ENCODE results near the gene RUSC2. TPM values are rescaled to one million over a fixed set of nuclear protein-coding genes. Genes with fewer than 3 reads are reported as not detected.
"Not testable (repeated sequence)": the region's sequence is repeated elsewhere in the genome, so short reads cannot be mapped to it uniquely, and the experiment has no call there.

RUSC2 gene
- total RNA-seq, 1 donor from 2014 or later: 20.8 TPM

GRCh38 chr9:35488021-35488420 lies 1.9 kb upstream of the RUSC2 start:
- TF ChIP-seq, protein P1, sequence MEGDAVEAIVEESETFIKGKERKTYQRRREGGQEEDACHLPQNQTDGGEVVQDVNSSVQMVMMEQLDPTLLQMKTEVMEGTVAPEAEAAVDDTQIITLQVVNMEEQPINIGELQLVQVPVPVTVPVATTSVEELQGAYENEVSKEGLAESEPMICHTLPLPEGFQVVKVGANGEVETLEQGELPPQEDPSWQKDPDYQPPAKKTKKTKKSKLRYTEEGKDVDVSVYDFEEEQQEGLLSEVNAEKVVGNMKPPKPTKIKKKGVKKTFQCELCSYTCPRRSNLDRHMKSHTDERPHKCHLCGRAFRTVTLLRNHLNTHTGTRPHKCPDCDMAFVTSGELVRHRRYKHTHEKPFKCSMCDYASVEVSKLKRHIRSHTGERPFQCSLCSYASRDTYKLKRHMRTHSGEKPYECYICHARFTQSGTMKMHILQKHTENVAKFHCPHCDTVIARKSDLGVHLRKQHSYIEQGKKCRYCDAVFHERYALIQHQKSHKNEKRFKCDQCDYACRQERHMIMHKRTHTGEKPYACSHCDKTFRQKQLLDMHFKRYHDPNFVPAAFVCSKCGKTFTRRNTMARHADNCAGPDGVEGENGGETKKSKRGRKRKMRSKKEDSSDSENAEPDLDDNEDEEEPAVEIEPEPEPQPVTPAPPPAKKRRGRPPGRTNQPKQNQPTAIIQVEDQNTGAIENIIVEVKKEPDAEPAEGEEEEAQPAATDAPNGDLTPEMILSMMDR (IDR thresholded peaks at IDR 0.05; ENCODE audit: unreplicated experiment): no peak
- Mint-ChIP-seq H3K27ac (no peak overlapping the region), H3K4me3 (ENCODE audit: low read depth) (peak overlapping the region; percentile 37), H3K9me3 (ENCODE audit: low read depth) (no peaks in the 10 kb centered on the region), H3K36me3 (ENCODE audit: insufficient read depth) (peaks cover 2% of the 10 kb centered on the region), H3K4me1 (ENCODE audit: low read depth) (peaks cover 22% of the 10 kb centered on the region), H3K27me3 (no peaks in the 10 kb centered on the region)
- DNase-seq (ENCODE audit: low spot score, unreplicated experiment): no peak

GRCh38 chr9:35488566-35489312 lies 1.2 kb upstream of the RUSC2 start:
- Mint-ChIP-seq H3K36me3 (ENCODE audit: insufficient read depth) (peaks cover 4% of the 10 kb centered on the region), H3K9me3 (ENCODE audit: low read depth) (no peaks in the 10 kb centered on the region), H3K4me3 (ENCODE audit: low read depth) (peak overlapping the region; percentile 76), H3K4me1 (ENCODE audit: low read depth) (peaks cover 22% of the 10 kb centered on the region), H3K27ac (peak overlapping the region; percentile 89), H3K27me3 (no peaks in the 10 kb centered on the region)
- TF ChIP-seq, protein P1 (IDR thresholded peaks at IDR 0.05; ENCODE audit: unreplicated experiment): no peak
- DNase-seq (ENCODE audit: low spot score, unreplicated experiment): no peak

DNA sequence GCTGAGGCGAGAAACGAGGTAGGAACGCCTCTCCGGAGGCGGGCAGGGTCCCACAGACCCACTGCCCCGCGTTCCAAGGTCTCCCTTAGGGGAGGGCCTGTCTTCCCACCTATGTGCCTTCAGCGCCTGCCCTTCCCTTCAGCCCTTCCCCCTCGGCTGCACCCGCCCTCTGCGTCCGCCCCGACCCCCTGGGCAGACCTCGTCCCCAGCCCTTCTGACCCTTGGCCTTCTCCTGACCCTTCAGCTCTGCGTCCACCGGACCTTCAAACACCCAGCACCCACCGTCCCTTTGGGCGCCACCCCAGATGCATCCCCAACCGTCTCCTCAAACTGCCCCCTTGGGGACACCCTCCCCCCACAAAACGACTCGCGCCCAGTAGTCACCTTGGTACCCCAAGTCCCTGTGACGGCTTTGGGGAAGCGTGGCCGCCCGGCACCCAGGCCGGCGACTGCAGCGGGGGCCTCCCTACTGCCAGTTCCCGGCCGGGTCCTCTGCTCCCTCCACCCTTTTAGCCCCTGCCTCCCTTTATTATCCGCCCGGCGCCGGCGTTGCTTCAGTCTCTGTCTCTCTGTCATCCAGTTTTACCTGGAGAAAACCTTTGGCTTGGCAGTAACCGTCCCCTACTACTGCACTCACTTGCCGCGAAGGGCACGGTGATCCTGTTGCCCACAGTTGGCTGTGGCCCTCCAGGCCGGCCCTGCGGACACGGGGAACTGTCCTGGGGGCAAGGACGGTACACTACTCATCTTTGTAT lies 421 bp downstream of the RUSC2 start:
- peaks cover 2% of the 10 kb centered on the region for H3K9me3 Mint-ChIP-seq (ENCODE audit: low read depth)
- peak; percentile 14 for DNase-seq (ENCODE audit: low spot score, unreplicated experiment)
- TF ChIP-seq, protein P1 (IDR thresholded peaks at IDR 0.05; ENCODE audit: unreplicated experiment): no peak
- H3K27me3 Mint-ChIP-seq: no peaks in the 10 kb centered on the region
- peaks cover 22% of the 10 kb centered on the region for H3K4me1 Mint-ChIP-seq (ENCODE audit: low read depth)
- peaks cover 4% of the 10 kb centered on the region for H3K36me3 Mint-ChIP-seq (ENCODE audit: insufficient read depth)
- H3K4me3 Mint-ChIP-seq (ENCODE audit: low read depth): peak overlapping the region; percentile 92
- H3K27ac Mint-ChIP-seq: peak overlapping the region; percentile 95

- DNase-seq (ENCODE audit: low spot score, unreplicated experiment): no peak
- H3K27ac Mint-ChIP-seq: peak overlapping the region; percentile 95
- H3K9me3 Mint-ChIP-seq (ENCODE audit: low read depth): peaks cover 4% of the 10 kb centered on the region
Observed at GRCh38 chr9:35490910-35491465, 1.1 kb downstream of the RUSC2 start.

DNA sequence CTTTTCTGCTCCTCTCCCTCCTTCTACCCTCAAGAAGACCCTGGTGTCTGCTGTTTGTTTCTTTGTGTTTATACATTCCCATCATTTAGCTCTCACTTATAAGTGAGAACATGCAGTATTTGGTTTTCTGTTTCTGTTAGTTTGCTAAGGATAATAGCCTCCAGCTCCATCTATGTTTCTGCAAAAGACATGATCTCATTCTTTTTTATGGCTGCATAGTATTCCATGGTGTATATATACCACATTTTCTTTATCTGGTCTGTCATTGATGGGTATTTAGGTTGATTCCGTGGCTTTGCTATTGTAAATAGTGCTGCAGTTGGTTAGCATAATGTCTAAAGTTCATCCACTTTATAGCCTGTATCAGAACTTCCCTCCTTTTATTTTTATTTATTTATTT lies 3.2 kb downstream of the RUSC2 start:
- H3K9me3 Mint-ChIP-seq (ENCODE audit: low read depth): not testable (repeated sequence)

More at GRCh38 chr9:35490910-35491465, 1.1 kb downstream of the RUSC2 start:
- Mint-ChIP-seq H3K27me3 (no peaks in the 10 kb centered on the region), H3K4me1 (ENCODE audit: low read depth) (peaks cover 22% of the 10 kb centered on the region), H3K36me3 (ENCODE audit: insufficient read depth) (peaks cover 7% of the 10 kb centered on the region), H3K4me3 (ENCODE audit: low read depth) (peak overlapping the region; percentile 92)
- TF ChIP-seq, protein P1 (IDR thresholded peaks at IDR 0.05; ENCODE audit: unreplicated experiment): no peak

More for the DNA sequence above, 3.2 kb downstream of the RUSC2 start:
- H3K4me3 Mint-ChIP-seq (ENCODE audit: low read depth); H3K27ac Mint-ChIP-seq; H3K27me3 Mint-ChIP-seq; DNase-seq (ENCODE audit: low spot score, unreplicated experiment): not testable (repeated sequence)
- peaks cover 23% of the 10 kb centered on the region for H3K36me3 Mint-ChIP-seq (ENCODE audit: insufficient read depth)
- peaks cover 22% of the 10 kb centered on the region for H3K4me1 Mint-ChIP-seq (ENCODE audit: low read depth)

Measured in progenitor cell of endocrine pancreas (in vitro differentiated cells).